Activated CD4-positive, alpha-beta T cell treated with anti-CD3 and anti-CD28 coated beads for 36 hours (primary cell): ENCODE measurements around the gene KIRREL3. TPM values are rescaled to one million over a fixed set of nuclear protein-coding genes. Genes with fewer than 3 reads are reported as not detected.
"Not testable (repeated sequence)": the region's sequence is repeated elsewhere in the genome, so short reads cannot be mapped to it uniquely, and the experiment has no call there.

ENCODE experiments used
- ATAC-seq: fragments of 200-7000 bp; cut with Tn5 transposase; one replicate; pipeline ENCODE4 v1.10.0; 2021; ENCODE audit warnings: mild to moderate bottlenecking, moderate library complexity
- CTCF ChIA-PET: fragments of 350-600 bp; sonication (Branson Sonifier 250); formaldehyde crosslinking; loops from one replicate; lab custom pipeline; 2021; ENCODE audit warnings: antibody characterized with exemption; lab: Charles Lee
- POLR2A ChIA-PET: fragments of 350-600 bp; sonication (Branson Sonifier 250); formaldehyde crosslinking; loops from one replicate; lab custom pipeline; 2021; ENCODE audit warnings: antibody characterized with exemption, inconsistent platforms; lab: Charles Lee
- DNase-seq: peaks from one replicate; pipeline ENCODE4 v3.0.0-alpha.2; 2020
- H3K27ac Mint-ChIP-seq: one replicate; pipeline ENCODE4 v1.8.0; 2021; ENCODE audit warnings: mixed read lengths
- H3K27me3 Mint-ChIP-seq: one replicate; pipeline ENCODE4 v1.8.0; 2021; ENCODE audit warnings: mixed read lengths
- H3K36me3 Mint-ChIP-seq: one replicate; pipeline ENCODE4 v1.8.0; 2021; ENCODE audit warnings: low read depth, mixed read lengths
- H3K4me1 Mint-ChIP-seq: one replicate; pipeline ENCODE4 v1.8.0; 2021; ENCODE audit warnings: mixed read lengths
- H3K4me3 Mint-ChIP-seq: one replicate; pipeline ENCODE4 v1.8.0; 2021; ENCODE audit warnings: mild to moderate bottlenecking, moderate library complexity, mixed read lengths
- H3K9me3 Mint-ChIP-seq: one replicate; pipeline ENCODE4 v1.8.0; 2021; ENCODE audit warnings: low read depth, mixed read lengths
- intact Hi-C, 2 experiments: fragments of 100-400 bp; cut with DNase I in 1 of 2; cut with micrococcal nuclease in 1 of 2; formaldehyde crosslinking; loops; one replicate each; pipeline versions ENCODE4 v1.14.2 to v1.15.1; 2022 to 2024; cut with DNase I, micrococcal nuclease
- microRNA-seq: library from miRNA; unstranded; fragments of <30 nt; microRNA quantifications from one replicate; pipeline ENCODE4 v1.2.0, GENCODE V29; 2021; ENCODE audit warnings: borderline replicate concordance
- total RNA-seq, 2 experiments: library from RNA; stranded (reverse); gene quantifications; one replicate each; pipeline ENCODE4 v1.2.3, GENCODE V29; 2021

KIRREL3 gene
- total RNA-seq, 2 experiments from 2014 or later: not detected

- Mint-ChIP-seq H3K4me1 (no peaks in the 10 kb centered on the region), H3K9me3 (no peaks in the 10 kb centered on the region), H3K4me3 (no peak overlapping the region), H3K36me3 (no peaks in the 10 kb centered on the region), H3K27ac (no peak overlapping the region), H3K27me3 (no peaks in the 10 kb centered on the region)
- CTCF ChIA-PET: no interaction called here
- DNase-seq (no peak), ATAC-seq (no peak)
- intact Hi-C loops: no loop called here
- POLR2A ChIA-PET: no interaction called here
Observed at GRCh38 chr11:126380909-126381308, 619.7 kb downstream of the KIRREL3 start.

GRCh38 chr11:126378763-126379162 is 621.8 kb downstream of the KIRREL3 start:
- Mint-ChIP-seq H3K27me3 (no peaks in the 10 kb centered on the region), H3K4me1 (no peaks in the 10 kb centered on the region), H3K36me3 (no peaks in the 10 kb centered on the region), H3K9me3 (no peaks in the 10 kb centered on the region), H3K27ac (no peak overlapping the region), H3K4me3 (no peak overlapping the region)
- ChIA-PET POLR2A (no interaction called here), CTCF (no interaction called here)
- intact Hi-C loops: no loop called here
- no peak for DNase-seq
- no peak for ATAC-seq

- no peak overlapping the region for H3K4me3 Mint-ChIP-seq
- ATAC-seq (no peak), DNase-seq (no peak)
Observed at GRCh38 chr11:126375726-126376125, 624.8 kb downstream of the KIRREL3 start.

GRCh38 chr11:126374562-126375300 is 625.8 kb downstream of the KIRREL3 start:
- H3K27me3 Mint-ChIP-seq, intact Hi-C loops, H3K9me3 Mint-ChIP-seq, POLR2A ChIA-PET, DNase-seq, CTCF ChIA-PET, H3K4me1 Mint-ChIP-seq, H3K4me3 Mint-ChIP-seq, ATAC-seq, H3K27ac Mint-ChIP-seq, H3K36me3 Mint-ChIP-seq: not testable (repeated sequence)

More at GRCh38 chr11:126375726-126376125, 624.8 kb downstream of the KIRREL3 start:
- Mint-ChIP-seq H3K4me1 (no peaks in the 10 kb centered on the region), H3K27ac (no peak overlapping the region), H3K9me3 (no peaks in the 10 kb centered on the region), H3K36me3 (no peaks in the 10 kb centered on the region), H3K27me3 (no peaks in the 10 kb centered on the region)
- CTCF ChIA-PET: interaction anchor here (0.6 kb wide), 1 partner anchor 227 kb away, joined by 3 read pairs; no protein-coding TSS in a partner anchor
- POLR2A ChIA-PET: no interaction called here
- intact Hi-C loops: no loop called here

GRCh38 chr11:126373389-126374066 is 627.0 kb downstream of the KIRREL3 start:
- ATAC-seq, DNase-seq, intact Hi-C loops, POLR2A ChIA-PET, H3K4me1 Mint-ChIP-seq, H3K9me3 Mint-ChIP-seq, H3K4me3 Mint-ChIP-seq, H3K27ac Mint-ChIP-seq, CTCF ChIA-PET, H3K27me3 Mint-ChIP-seq, H3K36me3 Mint-ChIP-seq: not testable (repeated sequence)

Small RNA genes within 50 kb of the gene (microRNA-seq; reads per million reads assigned to microRNA genes)
- not detected for gene MIR3167
